Panc1 (cell line): ENCODE data around the gene GRID1.

Source experiments
- POLR2AphosphoS5 ChIP-seq: IDR thresholded peaks from 2 replicates; pipeline ENCODE4 v1.6.1; 2012; ENCODE audit warnings: mild to moderate bottlenecking, low read depth, low read length, moderate library complexity
- TF ChIP-seq, protein P1 (sequence below): fragments of 450-650 bp; IDR thresholded peaks from 2 replicates; pipeline ENCODE4 v1.5.1; 2017; ENCODE audit warnings: mild to moderate bottlenecking

DNA sequence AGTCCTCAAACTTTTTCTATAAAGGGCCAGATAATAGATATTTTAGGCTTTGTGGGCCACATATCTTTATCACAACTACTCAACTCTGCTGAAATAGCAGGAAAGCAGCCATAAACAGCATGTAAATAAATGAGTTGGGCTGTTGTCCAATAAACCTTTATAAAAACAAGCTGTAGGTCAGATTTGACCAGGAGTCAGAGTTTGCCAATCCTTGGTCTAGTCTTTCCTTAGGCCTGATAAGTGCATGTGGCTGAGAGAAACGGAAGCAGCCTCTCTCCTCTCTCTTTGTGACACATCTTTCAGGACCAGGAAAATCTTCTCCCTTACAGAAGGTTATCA lies 724.5 kb downstream of the GRID1 start:
- no peak; the same call in 1 of the 2 replicates for TF ChIP-seq POLR2AphosphoS5
- TF ChIP-seq, protein P1, sequence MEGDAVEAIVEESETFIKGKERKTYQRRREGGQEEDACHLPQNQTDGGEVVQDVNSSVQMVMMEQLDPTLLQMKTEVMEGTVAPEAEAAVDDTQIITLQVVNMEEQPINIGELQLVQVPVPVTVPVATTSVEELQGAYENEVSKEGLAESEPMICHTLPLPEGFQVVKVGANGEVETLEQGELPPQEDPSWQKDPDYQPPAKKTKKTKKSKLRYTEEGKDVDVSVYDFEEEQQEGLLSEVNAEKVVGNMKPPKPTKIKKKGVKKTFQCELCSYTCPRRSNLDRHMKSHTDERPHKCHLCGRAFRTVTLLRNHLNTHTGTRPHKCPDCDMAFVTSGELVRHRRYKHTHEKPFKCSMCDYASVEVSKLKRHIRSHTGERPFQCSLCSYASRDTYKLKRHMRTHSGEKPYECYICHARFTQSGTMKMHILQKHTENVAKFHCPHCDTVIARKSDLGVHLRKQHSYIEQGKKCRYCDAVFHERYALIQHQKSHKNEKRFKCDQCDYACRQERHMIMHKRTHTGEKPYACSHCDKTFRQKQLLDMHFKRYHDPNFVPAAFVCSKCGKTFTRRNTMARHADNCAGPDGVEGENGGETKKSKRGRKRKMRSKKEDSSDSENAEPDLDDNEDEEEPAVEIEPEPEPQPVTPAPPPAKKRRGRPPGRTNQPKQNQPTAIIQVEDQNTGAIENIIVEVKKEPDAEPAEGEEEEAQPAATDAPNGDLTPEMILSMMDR, result no peak
